ENCODE measurements around the gene ANKMY1.
"Not testable (repeated sequence)": the region's sequence is repeated elsewhere in the genome, so short reads cannot be mapped to it uniquely, and the experiment has no call there.

Gene ANKMY1

DNA sequence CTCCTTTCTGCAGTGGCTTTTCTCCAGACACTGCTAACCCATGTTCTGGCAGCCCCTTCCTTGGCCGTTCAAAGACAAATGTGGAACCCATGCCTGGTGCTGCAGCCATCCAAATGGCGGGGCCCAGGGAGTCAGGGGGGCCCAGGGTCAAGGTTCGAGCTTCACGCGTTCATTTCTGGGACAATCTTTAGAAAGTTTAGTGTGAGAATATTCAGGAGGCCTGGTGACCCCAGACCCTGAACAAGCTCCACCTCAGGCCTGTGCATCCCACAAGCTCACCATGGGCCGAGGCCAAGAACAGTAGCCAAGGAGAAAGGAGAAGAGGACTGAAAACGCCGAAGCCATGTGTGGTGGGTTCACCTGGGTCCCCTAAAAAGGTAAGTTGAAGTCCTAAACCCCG is 54.4 kb downstream of the ANKMY1 start:
- no peak for DNase-seq (ENCODE audit: low spot score)

DNA sequence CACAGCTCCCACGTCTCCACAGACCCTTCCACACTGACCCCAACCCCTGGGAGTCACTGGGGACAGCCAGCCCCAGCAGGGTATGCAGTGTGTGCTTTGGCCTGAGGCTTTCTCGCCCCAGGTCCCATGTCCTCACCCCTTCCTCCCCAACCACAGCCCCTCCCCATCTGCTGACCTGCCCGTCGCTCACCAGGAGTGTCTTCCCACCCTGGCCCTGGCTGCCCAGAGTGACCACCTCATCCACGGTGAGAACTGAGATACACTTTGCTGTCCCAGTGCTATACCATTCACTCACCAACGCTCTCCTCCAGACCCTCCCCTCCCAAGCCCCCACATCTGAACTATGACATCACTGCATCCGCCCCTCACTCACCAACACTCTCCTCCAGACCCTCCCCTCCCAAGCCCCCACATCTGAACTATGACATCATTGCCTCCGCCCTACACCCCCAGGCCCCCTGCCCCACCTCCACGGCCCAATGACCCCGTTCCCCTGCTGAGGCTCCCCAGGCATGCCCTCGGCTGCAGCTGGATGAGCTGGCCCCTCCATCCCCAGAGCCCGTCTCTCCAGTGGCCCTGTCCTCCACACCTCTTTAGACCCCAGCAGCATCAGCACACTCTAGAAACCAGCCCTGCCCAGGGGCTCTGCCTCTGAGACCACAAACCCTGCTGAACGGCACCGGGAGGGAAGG is 55.2 kb downstream of the ANKMY1 start:
- DNase-seq (ENCODE audit: low spot score) = no peak

DNA sequence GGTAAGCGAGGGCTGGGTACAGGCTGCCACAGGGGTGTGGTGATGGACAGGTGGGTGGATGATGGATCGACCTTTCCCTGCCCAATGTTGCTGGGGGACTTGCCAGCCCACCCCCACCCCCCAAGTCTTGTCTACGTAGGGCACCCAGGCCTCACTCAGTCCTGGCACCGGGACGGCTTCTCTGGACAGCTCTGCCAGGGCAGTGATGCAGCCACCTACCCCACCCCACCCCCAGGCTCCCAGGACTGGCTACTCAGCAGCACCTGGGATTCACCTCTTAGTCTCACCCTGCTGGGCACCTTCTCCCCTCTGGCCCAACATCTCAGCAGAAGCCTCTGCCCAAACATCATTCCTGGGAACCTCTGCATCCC is 55.7 kb downstream of the ANKMY1 start:
- no peak for DNase-seq (ENCODE audit: low spot score)

DNA sequence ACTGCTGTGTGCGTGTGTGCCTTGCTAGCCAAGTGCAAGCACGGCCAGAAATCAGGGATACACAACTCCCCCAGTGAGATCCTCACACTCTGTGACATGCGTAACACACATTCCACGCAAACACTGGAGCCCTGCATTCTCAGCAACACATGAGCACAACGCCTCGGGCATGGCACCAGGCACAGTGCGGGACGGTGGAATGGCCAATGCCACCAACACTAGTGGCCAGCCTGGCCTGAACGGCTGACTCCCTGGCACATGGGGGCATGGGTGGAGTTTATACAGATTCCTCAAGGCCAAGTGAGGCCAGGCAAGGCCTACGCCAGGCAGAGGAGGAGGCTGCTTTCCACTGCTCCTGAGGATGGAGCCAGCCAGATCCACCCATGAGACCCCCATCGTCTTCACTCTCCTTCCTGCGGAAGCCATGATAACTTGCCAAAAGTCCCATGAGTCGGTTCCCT is 56.2 kb downstream of the ANKMY1 start:
- no peak for DNase-seq (ENCODE audit: low spot score)

DNA sequence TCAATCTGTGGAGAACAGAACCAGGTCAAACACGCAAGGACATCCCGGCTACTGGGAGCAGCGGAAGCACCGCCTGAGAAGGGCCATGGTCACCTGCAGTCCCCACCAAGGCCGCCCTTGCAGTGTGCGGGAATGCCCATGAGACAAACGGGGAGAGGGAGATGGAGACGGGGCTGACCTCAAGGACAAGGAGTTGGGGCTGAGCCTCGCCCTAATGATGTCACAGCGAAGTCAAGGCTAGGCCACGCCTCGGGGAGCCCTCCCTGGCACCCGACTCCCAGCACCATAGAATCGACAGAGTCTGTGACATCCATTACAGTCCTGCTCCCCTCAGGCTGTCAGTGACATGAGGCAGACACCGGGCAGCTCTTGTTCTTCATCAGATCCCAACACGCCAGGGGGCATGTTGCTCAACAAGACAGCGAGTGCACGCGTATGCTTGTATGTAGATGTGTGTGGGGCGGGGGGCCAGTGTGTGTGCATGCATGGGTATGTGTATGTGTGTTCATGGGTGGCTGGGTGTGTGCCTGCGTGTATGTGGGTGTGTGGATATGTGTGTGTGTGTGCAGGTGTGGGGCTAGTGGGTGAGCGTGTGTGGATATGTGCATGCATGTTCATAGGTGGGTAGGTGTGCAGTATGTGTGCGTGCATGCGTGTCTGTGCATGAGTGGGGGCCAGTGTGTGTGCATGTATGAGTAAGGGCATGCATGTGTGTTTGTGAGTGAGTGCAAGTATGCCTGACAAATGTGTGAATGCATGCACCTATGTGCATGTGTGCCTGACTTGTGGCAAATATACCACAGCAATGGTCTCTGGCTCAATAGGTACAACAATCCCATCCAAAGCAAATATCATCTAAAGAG is 57.0 kb downstream of the ANKMY1 start:
- DNase-seq (ENCODE audit: low spot score) = no peak

DNA sequence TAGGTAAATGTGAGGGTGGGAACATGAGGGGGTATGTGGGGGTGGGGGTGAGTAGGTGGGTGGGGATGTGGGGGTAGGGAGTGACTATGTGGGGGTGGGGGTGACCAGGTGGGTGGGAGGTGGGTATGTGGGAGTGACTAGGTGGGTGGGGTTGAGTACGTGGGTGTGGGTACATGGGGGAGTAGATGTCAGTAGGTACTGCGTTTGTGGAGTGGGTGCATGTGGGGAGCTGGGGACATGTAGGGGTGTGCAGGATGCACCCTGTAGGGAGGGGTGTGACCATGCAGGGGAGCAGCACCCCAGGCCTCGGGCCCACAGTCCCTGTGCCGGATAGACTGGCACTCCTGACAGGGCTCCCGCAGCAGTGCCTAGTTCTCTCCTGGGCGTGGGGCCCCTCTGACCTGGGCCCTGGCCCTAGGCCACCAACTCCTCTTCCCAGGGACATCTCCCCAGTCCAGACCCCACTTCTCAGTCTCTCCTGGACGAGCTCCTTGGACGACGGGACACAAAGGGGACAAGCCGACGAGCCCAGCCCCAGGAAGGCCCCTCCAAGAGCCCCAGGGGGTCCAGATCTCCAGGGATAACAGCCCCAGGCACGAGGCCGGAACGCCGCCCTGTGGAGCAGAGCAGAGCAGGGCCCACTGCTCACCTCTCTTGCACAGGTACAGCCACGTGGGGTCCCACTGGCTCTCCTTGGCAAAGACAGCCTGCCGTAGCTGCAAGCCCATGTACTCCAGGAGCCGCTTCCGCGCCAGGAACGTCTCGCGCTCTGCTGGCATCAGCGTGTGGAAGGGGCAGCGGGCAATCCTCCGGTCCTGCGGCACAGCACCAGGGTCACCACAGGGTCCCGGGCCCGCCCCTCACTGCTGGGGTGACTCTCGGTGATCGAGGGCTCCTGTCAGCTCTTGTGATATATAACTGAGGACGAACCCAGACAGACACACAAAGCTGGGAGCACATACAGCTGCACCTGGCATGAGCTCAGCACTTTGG is 58.2 kb downstream of the ANKMY1 start:
- DNase-seq (ENCODE audit: low spot score) = no peak

DNA sequence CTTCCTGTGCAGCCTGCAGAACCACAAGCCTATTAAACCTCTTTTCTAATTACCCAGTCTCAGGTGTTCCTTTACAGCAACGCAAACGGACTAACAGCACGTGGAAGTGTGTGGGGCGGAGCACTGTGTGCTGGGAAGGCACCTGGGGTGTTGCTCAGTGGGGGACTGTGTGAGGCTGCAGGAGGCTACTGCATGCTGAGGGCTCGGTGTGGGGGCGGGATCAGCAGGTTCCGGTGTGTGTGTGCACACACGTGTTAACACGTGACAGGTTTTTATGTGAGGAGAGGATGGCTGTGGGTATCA is 58.9 kb downstream of the ANKMY1 start:
- DNase-seq (ENCODE audit: low spot score) = no peak

DNA sequence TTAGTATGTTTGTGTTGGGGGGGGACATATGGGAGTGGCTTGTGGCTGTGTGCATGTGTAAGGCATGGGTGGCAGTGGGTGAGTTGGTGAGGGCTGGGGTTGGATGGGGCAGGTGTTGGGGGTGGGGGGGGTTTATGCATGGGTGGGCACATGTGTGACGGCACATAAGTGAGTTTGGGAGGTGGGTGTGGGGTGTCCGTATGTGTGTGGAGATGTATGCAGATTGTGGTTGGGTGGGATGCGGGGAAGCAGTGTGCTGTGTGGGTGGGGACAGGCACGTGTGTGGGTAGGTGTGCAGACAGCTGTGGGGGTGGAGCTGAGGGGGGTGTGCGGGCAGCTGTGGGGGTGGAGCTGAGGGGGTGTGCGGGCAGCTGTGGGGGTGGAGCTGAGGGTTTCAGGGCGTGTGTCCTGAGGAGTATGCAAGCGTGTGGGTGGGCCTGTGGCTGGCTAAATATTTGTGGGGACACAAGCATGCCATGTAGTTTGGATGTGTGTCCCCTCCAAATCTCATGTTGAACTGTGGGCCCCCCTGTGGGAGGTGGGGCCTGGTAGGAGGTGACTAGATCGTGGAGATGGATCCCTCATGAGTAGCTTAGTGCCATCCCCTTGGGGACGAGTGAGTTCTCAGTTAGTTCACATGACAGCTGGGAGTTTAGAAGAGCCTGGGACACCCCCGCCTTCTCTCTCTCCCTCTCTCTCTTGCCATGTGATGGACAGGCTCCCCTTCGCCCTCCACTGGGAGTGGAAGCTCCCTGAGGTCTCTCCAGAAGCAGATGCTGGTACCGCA is 59.4 kb downstream of the ANKMY1 start:
- DNase-seq (ENCODE audit: low spot score) = no peak

DNA sequence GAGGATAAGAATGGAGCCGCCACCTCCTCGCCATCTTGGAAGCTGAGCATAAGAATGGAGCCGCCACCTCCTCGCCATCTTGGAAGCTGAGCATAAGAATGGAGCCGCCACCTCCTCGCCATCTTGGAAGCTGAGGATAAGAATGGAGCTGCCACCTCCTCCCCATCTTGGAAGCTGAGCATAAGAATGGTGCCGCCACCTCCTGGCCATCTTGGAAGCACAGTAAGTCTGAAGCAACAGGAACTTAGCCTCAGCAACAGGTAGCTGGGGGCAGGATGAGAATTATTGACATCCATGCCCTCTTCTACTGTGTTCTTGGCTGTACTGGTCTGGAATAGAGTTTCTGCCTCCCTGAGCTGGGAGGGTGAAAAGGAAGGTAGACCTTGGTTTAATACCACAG is 60.7 kb downstream of the ANKMY1 start:
- not testable (repeated sequence) for DNase-seq (ENCODE audit: low spot score)

DNA sequence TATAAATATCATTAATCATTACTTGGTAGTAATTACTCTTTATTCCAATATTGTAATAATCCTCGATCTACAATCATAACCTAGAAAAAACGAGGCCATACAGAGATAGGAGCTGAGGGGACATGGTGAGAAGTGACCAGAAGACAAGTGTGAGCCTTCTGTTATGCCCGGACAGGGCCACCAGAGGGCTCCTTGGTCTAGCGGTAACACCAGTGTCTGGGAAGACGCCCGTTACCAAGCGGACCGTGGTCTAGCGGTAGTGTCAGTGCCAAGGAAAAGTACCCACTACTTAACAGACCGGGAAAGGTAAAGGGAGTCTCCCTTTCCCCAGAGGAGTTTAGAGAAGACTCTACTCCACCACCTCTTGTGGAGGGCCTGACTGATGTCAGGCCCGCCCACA is 62.8 kb downstream of the ANKMY1 start:
- not testable (repeated sequence) for DNase-seq (ENCODE audit: low spot score)

DNA sequence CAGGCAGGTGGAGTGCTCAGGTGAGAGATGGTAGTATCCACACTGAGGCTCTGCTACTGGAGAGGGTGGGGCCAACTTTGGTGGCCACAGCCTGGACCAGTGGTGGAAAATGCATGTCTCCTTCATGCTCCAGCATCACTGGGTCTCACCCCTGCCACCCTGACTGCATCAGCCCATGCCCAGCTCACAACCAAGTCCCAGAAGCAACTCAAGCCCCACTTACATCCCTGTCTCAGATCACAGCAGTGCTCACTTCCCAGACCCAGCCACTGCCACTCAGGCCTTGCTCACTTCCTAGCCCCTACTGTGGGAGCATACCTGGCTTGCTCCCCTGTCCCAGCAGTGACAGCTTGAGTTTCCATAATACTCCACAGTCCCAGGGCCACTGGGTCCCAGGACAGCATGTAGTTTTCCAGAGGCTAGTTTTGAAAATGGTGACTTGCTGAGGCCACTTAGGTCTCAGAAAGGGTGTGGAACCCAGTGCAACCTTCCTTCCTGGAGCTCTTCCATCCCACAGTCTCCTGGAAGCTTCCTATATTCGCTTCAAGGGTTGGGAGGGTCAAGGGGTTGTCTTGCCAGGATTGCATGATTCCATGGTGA is 63.5 kb downstream of the ANKMY1 start:
- DNase-seq (ENCODE audit: low spot score) = no peak

DNA sequence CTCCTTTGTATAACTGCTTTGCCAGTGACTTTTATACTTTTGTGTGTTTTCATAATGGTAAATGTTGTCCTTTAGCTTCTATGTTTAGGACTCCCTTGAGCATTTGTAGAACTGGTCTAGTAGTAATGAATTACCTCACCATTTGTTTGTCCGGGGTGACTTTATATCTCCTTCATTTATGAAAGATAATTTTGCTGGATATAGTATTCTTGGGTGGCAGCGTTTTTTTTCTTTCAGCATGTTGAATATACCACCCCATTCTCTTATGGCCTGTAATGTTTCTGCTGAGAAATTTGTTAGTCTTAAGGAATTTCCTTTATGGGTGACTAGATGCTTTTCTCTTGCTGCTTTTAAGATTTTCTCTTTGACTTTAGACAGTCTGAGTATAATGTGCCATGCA is 66.3 kb downstream of the ANKMY1 start:
- no peak for DNase-seq (ENCODE audit: low spot score)

DNA sequence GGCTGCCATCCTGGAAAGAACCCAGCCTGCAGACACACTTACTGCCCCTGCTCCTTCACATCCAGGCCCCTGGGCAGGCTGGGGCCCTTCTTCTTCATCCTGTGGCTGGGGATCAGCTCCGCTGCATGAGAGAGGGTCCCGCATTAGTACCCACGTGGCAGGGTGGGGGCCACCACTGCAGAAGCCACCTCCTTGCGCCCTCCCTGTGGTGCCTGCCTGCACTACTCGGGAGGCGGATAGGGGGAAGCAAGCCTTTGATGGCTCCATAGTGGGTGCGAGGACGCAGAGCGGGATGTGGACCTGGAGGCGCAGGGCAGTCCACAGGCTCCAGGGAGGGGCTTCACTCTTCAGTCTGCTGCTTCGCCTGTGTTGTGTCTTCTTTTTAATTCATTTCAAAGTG is 75.6 kb downstream of the ANKMY1 start:
- DNase-seq (ENCODE audit: low spot score) = no peak

DNA sequence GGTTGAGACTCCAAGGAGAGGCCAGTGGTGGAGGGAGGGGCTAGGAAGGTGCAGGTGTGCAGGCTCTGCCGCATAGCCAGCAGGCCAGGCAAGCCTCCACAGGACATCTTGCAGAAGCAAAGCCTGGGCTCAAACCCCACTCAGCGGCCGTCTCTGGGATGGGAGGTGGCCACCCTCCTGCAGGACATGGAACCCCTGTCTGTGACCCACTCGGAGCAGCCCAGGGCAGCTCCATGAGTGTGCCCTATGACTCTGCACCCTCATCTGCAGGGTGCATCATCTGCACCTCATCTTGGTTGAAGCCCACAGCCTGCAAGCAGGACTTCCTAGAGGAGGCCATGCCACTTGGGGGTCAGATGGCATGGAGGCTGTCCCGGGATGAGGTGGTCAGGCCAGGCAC is 76.1 kb downstream of the ANKMY1 start:
- DNase-seq (ENCODE audit: low spot score) = no peak

DNA sequence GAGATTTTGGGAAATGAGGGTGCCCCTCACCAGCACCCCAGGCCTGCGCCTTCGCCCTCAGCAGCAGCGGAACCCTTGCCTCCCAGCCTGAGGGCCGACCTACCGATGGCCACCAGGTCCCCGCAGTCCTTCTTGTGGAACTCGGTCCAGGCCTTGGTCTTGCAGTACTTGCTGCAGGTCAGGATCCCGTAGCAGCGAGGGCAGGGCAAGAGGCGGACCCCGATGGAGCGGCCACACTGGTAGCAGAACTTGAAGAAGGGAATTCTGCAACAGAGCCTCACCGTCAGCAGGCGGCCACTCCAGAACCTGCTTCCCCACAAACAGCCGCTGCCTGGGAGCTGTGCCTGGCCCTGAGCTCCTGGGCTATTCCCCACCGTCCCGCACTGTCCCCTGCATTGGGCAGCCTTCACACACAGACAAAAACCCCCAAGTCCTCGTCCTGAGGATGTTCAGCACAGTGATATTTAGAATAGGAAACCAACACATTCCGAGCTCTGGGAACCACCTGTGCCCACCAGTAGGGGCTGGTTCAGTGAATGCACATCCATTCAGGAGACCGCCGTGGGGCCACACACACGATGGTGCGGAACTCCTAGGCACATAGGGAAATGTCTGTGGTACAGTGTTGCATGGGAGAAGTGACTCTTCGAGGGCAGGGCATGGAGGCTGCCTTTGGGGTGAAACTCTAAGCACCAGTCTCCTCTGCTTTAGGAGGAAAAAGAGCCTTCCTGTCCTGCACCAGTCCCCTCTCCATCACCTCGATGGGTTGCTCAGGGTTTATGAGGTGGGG is 76.8 kb downstream of the ANKMY1 start:
- DNase-seq (ENCODE audit: low spot score) = no peak

DNA sequence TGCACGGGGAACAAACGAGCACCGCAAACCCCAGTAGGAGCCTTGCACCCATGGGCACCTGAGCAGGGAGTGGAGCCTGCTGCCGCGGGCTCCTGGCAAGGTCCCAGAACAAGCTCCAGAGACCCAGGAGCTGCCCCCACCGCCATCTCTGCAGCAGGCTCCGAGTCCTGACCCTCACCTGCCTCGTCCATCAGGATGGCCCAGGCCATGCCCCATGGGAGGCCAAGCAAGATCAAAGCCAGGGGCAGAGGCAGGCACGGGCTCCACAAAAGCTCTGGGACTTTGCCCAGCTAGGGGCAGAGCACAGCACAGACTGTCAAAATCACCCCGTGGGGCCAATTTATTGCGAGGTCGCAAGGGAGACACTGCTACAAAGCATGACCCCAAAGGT is 78.7 kb downstream of the ANKMY1 start:
- no peak for DNase-seq (ENCODE audit: low spot score)

DNA sequence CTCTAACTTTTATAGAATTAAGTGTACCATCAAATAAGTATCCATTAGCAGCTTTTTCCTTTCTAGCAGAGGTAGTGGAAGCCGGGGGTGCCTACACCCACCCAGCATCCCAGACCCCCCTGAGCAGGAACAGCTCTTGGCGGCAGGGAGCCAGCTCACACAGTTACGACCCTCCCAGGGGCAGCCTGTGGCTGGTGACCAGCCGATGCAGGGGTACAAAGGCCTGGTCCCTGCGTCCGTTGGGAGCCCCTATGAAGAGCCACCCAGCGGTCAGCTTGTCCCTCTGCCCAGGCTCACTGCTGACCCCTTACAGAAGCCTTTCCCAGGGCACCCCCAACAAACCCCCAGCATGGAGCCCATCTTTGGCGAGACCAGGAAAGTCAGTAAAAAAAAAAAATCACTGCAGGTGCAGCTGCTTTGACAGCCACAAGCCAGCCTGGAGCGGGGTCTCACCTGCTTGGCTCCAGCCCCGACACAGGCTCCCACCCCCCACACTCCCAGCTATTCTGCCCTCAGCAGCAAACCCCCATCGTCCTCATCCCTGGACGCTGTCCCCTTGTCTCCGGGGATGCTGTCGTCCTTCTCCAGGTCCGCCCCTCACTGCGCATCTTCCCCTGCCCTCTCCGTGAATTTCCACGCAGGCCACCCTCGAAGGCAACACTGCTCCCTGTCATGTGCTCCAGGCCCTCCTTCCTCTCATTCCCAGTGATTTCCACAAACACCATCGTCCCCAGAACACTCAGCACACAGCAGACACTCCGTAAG is 79.3 kb downstream of the ANKMY1 start:
- DNase-seq (ENCODE audit: low spot score) = no peak

DNA sequence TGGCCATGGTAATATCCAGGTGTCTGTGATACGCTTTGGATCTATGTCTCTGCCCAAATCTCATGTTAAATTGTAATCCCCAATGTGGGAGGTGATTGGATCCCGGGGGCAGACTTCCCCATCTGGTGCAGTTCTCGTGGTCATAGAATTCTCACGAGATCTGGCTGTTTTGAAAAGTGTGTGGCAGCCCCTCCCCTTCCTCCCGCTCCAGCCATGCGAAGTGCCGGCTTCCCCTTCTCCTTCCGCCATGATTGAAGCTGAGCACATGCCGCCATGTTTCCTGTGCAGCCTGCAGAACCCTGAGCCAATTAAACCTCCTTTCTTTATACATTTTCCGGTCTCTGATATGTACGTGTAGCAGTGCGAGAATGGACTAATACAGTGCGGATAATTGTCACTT is 79.9 kb downstream of the ANKMY1 start:
- no peak for DNase-seq (ENCODE audit: low spot score)

DNA sequence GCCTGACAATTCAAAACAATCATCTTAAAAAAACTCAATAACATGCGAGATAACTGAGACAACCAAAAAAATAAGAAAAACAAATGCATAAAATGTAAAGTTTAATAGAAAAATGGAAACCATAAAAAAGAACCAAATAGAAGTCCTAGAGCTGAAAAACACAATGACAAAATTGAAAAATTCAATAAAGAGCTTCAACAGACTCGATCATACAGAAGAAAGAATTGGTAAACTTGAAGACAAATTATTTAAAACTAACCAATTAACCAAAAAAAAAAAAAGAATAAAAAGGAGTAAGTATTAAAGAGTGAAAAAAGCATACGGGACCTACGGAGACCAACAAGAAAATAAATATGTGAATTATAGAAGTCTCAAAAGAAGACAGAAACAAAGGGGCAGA is 84.6 kb downstream of the ANKMY1 start:
- DNase-seq (ENCODE audit: low spot score) = no peak

Data from germinal center (tissue), 1 donor.